GM18909 (cell line): ENCODE results near the gene TSSK2.
"Not testable (repeated sequence)": the region's sequence is repeated elsewhere in the genome, so short reads cannot be mapped to it uniquely, and the experiment has no call there.

Experiments used
- ATAC-seq: cut with Tn5 transposase; IDR thresholded peaks from one replicate; pipeline ENCODE4 v1.9.1; 2021; ENCODE audit warnings: mild to moderate bottlenecking; ENCODE audit not compliant: unreplicated experiment, poor library complexity

Gene TSSK2

DNA sequence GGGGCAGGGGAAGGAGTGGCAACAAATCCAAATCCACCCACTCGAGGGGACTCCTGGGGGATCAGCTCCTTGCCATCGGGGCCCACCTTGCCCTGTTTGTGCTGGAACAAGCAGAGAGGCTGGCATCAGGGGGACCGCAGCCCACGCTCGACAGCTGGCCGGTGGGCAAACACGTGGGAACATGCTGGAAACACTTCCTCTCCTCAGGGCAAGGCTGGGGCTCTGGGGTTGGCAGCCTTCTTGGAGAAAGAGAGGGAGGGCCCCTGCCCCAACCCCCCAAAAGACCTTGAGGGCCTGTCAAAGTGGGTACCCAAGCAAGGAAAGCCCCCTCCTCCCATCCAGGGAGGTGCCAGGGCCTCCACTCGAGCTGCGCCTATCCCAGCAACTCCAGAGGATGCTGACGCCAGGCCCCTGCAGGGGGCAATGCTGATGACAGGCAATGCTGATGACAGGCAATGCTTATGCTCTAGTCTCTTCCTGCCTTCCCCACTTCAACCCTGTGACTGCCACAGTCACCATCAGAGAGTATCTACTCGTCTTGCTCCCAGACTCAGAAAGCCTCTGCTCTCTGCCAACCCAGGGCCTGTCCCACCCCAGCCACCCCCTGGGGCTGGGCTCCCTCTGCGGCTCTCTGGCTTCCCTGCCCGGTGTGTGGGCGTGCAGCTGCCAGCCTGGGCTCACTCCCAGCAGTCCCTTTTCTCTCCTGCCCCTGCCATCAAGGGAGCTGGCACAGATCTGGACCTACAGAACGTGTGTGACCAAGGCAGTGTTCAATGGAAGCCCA lies 7.3 kb downstream of the TSSK2 start:
- ATAC-seq, result no peak

DNA sequence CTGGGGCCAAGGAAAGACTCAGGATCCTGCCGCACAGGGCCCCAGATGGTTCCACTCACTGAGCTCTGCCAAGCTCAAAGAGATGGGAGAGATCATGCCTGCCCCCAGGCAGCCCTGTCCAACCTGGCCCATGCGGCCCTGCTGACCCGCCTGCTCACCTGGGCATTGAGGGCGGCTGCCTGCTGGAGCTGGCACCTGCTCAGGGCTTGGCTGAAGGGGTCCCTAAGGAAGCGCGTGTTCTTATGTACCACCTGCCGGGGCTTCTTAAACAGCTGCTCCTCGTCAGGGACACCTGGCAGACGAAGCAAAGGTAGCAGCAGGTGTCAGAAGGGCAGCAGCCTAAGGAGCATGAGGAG lies 7.9 kb downstream of the TSSK2 start:
- no peak for ATAC-seq

DNA sequence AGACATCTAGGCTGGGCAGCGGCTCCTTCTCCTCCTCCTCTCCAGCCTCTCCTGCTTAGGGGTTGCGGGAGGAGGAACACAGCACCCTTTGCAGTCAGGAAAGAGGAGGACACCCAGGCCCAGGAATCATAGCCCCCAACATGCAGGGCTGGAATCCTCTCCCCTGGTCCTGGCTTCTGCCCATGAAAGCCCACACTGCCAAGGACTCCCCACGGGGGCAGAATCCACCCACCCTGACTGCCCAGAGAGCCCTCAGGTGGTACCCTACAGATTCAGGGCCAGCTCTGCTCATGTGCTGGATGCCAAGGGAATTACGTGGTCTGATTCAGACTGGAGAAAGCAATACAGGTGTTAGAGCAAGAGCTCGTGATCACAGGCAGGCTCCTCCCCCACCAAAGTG lies 8.9 kb downstream of the TSSK2 start:
- no peak for ATAC-seq

DNA sequence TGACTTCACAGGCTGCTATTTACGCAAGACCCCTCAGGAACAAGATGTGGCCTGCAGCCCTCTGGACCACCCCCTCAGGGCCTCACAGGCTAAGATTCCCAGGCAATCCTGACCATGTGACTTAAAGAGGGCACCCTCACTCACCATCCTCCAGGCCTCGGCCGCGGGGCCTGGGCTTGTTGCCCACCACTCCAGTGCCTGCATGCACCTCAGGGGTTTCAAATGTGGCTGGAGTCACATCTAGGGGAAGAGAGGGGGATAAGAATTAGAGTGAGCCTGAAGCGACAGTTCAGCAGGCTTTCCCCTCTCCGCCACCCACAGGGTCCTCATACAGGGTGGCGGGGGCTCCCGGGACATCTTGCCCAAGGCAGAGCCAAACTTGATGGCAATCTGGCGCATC lies 11.3 kb downstream of the TSSK2 start:
- no peak for ATAC-seq

DNA sequence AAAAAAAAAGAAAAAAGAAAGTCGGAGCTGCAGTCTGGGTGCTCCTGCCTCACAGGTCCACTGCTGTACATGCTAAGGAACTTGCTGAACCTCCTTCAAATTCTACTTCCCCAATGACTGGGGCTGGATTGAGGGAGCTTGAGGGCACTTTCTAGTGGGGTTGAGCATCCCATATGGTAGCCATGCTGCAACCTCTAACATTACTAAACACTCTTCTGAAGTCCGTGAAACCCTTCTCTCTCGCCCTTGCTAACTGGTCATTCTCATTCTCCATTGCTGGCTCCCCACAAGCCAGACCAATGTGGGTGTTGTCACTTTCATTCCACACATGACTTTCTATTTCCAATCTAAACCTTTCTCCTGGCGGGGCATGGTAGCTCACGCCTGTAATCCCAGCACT lies 12.1 kb downstream of the TSSK2 start:
- ATAC-seq, result no peak

DNA sequence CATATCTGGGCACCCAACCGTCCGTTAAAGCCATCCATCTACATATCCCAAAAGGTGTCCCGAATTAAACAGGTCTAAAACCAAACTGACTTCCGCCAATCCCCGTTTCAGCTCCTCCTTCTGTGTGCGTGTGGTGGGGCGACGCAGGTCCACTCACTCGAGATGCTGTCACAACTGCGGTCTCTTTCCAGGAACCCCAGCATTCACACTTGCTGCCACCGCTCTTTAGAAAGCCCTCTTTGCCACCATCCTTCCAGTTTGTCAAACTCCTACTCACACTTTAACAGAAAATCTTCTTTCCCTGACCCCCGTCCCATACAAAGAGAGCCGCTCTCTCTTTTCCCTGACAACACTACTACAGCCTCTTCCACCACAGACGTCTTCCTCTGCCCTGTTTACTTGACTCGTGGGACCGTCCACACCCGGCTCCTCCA lies 12.9 kb downstream of the TSSK2 start:
- ATAC-seq, result no peak

DNA sequence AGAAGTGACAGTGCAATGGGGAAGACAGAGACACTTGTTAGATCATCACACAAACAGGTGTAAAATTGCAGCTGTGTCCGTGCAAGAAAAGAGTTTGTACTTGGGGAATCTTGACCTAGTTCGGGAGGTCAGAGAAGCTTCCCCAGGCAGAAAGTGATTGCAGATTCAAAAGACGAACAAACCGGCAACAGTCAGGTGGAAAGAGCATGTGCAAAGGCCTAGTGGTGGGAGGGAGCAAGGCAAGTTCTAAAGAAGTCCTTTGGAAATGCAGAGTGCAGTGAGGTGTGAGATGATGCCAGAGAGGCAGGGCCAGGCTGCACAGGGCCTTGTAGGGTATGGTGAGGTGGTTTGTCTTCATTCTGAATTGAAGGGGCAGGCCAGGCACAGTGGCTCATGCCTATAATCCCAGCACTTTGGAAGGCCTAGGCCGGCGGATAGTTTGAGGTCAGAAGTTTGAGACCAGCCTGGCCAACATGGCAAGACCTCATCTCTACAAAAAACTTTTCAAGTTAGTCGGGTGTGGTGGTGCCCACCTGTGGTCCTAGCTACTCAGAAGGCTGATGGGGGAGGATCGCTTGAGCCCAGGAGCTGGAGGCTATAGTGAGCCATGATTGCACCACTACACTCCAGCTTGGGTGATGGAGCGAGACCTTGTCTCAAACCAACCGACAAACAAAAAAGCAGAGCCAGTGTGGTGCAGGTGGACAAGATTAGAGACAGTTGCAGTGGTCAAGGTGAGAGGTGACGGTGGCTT lies 15.3 kb downstream of the TSSK2 start:
- ATAC-seq, result no peak

DNA sequence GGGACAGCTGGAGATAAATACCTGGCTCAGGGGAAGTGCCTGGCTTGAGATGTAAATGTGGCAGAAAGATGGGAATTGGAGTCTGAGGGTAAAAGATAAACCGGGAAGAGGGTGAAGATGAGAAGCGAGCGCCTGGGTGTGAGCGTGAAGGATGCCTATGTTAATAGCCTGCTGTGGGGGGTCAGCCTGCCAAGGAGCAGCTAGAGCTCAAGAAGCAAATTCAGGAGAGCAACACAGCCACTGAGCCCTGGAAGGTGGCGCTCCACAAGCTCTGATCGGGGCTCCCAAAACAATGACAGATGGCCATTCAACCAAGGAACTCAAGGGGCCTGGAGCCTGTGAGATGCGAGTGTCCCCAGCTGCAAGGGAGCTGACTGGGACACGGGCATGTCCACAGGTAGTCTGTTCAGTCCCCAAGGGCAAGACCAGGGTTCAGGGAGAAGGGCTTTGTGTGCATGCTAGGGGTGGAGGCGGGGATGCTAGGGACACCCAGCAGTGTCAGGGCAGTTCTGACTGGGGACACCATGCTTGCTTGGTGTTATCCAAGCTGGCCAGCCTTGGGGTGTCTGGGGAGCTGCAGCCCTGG lies 16.2 kb downstream of the TSSK2 start:
- no peak for ATAC-seq

DNA sequence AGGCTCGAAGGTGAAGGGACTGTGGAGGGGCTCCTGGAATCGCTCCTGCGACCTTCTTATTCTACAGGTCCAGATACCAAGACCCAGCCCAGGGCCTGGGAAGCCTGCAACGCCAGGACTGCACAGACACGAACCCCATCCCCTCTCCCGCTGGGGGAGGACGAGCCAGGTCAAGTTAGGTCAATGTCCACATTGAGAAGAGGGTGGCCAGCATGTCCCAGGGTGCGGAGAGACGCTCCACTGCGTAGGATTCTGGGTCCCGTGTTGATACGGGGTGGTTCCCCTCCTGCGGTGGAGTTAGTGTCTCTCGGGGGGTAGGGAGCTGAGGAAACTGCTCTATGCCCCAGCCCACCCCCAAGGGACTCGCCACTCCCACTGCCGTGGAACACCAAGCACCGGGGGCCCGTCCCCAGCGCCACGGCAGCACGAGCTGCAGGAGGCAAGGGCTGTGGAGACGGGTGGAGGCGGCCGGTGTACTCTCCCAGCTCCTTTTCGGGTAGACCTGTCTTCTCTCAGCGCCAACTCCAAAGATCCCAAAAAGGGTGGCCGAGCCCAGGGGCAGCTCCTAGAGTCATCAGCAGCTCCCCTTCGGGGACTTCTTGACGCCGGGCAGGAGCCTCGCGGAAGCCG lies 17.4 kb downstream of the TSSK2 start:
- no peak for ATAC-seq

DNA sequence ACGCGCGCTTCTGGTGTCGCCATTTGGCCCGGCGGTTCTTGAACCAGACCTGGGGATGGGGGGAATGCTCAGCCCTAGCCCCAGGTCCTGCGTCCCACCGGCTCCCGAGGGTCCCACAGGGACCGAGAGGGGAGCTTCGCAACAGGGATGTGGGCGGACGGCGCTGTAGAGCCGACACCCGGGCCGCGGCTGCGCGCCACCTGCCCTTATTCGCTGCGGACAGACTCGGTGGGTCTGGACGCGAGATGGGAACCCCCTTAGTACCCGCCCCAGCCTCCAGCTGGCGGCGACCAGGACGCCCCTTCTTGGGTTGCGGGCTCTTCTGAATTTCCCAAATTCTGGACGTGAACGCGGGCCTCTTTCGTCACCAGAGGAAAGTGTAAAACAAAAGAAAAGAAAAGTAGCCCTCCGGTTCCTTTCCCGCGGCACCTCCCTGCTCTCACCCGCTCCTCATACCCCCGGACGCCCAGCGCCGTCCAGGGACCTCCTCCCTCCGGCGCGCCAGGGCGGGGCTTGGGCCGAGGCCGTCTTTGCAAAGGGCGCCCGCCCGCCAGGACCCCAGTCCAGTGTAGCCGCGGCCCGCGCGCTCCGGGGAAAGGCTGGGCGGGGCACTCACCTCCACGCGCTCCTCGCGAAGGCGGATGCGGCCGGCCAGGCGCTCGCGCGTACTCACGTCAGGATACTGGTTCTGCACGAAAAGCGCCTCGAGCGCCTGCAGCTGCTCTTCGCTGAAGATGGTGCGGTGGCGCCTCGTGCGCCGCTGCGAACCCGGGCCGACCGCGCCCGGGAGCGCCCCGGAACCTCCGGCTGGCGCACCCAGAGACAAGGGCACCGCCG lies 18.2 kb downstream of the TSSK2 start:
- no peak for ATAC-seq

DNA sequence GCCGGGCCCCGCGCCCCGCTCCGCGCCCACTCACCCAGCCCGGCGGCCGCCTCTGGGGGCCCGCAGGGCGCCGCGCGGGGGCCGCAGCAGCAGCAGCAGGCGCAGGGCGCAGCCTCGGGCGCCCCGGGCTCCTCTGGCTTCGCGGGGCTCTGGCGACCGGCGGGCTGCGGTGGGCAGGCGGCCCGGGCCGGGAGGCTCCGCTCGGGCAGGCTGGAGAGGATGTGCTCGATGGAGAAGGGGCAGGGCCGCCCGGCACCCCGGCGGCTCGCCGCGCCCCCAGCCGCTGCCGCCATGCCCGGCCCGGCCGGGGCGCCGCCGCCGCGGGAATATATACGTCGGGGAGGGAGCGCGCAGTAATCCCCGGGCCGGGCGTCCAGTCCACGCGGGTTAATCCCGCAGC lies 18.9 kb downstream of the TSSK2 start, which contains the start of gene GSC2:
GSC2 (minus strand) TSS at position 302 of the 400 bp plus-strand sequence; CDS start at position 293, 9 bp downstream.
- no peak for ATAC-seq

DNA sequence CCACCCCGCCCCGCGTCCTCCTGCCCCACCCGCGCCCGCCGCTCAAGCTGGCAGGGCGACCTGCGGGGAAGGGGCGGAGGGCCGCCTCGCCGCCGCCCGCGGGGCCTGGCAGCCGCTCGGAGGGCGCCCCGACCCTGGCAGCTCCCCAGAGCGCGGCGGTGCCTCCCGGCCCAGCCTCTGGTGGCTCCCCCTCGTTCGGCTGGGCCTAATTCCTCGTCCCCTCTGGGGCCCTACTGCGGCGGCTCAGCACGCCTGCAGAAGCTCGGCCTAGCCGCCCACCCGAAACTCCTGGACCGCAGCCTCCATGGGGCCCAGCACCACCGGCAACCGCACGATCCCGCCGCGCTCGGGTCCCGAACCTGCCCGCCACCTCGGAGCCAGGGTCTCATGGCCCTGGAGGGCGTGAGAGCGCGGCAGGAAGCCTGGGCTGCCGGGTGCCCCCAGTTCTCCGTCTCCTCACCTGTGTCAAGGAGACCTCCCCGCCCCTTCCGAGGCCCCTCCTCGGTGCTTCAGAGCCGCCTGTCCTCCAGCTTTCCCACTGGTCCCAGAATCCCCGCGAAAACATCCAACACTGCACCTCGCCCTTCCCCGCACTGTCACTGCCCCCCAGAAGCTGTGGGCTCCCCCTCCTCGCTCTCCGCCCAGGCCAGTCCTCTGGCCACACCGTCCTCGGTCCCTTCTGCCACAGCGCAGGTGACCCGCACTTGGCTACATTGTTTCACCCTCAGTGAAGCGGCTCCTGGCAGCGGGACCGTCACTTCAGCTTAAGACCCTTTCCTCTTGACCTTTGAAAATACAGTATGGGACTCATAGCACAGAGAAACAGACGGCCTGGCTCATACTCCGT lies 19.6 kb downstream of the TSSK2 start:
- no peak for ATAC-seq

DNA sequence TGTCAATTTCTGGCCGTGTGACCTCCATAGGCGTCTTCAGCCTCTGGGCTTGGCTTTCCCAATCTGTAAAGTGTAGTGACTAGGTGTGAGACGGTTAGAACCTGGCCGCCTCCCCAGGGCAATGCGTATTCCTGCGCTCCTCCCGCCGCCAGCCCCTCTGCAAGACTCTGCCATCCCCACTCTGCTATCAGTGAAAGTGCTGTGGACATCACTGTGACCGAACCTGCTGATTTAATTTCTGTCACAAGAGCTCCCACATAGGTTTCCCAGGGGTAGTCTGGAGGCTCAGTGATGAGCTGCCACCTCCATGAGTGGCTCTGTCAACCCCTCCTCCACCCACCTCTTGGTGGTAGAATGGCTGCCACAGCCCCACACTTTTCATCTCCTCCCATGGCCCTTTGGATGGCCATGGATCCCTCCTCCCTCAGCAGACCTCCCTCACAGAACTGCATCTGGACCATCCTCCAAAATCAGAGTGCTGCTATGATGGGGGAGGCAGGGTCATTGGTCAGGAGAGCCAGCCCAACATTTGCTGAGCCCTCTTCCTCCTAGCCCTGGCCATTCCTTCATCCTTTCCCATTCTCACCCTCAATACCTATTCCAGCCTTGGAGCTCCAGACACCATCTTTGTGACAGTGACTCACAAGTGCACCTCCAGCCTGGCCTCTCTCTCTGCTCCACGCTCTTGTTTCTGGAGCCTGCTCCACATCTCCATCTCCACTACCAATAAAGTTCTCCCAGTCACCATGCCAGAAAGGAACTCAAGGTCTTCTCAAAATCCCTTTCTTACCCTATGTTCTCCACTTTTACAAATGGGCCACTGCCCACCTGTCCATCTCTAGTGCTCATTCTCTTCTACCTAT lies 20.5 kb downstream of the TSSK2 start:
- no peak for ATAC-seq

DNA sequence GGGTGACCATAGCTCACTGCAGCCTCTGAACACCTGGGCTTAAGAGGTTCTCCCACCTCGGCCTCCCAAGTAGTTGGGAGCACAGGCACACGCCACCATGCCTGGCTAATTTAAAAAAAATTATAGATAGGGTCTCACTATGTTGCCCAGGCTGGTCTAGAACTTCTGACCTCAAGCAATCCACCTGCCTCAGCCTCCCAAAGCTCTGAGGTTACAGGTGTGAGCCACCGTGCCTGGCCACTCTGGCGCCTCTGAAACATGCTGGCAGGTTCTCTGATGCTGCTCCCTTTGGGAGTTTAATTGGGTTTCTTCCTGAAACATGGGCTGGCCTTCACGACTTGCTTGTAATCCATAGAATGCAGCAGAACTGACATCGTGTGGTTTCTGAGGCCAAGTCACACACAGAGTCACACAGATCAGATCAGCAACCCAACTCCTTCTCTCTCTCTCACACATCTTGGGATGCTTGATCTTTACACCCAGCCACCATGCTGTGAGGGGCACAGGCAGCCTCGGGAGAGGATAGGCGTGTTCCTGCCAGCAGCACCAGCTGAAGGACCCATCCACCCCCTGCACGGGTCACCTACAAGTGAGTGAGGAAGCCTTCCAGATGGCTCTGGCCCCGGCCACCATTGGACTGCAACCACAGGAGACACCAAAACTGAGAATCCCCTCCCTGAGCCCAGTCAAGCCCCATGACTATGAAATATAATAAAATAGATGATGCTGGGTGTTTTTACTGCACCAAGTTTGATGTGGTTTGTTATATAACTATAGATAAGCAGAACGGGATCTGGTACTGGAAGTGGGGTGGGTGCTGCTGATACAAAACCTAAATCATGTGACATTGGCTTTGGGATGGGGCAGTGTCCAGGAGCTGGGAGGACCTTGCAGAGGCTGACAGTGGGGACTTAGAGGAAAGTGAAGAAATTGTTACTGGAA lies 22.1 kb downstream of the TSSK2 start:
- no peak for ATAC-seq

DNA sequence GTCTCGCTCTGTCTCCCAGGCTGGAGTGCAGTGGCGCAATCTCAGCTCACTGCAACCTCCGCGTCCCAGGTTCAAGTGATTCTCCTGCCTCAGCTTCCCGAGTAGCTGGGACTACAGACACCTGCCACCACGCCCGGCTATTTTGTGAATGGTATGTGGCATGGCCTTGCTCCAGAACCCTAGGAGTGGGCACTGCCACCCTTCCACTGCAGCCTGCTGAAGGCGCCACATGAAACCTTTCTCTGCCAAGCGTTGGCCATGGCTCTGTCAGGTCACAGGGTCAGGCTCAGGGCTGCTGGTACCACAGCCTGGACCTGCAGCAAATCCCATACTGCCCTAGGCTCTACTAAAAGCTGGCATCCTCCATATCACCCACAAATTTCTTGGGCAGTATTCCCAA lies 25.0 kb downstream of the TSSK2 start:
- not testable (repeated sequence) for ATAC-seq

DNA sequence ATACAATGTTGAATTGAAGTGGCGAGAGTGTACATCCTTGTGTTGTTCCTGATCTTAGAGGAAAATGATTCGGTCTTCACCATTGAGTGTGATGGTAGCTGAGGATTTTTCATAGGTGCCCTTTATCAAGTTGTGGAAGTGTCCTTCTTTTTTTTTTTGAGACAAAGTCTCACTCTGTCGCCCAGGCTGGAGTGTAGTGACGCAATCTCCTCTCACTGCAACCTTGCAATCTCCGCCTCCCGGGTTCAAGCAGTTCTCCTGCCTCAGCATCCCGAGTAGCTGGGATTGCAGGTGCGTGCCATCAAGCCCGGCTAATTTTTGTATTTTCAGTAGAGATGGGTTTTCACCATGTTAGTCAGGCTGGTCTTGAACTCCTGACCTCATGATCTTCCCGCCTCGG lies 27.5 kb downstream of the TSSK2 start:
- ATAC-seq, result not testable (repeated sequence)

DNA sequence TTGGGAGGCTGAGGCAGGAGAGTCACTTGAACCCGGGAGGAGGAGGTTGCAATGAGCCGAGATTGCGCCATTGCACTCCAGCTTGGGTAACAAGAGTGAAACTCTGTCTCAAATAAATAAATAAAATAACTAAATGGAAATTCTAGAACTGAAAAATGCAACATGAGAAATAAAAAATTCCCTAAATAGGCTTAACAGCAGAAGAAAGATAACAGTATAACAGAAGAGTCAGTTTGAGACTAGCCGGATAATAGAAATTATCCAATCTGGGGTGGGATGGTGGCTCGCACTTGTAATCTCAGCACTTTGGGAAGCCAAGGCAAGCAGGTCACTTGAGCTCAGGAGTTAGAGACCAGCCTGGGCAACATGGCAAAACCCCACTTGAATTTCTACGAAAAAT lies 33.3 kb downstream of the TSSK2 start:
- no peak for ATAC-seq
